ENCODE data around the gene PABPN1L. TPM values are rescaled to one million over a fixed set of nuclear protein-coding genes. Genes with fewer than 3 reads are reported as not detected.

PABPN1L gene
- total RNA-seq, 1 experiment from 2014 or later: 0.57 TPM

DNA sequence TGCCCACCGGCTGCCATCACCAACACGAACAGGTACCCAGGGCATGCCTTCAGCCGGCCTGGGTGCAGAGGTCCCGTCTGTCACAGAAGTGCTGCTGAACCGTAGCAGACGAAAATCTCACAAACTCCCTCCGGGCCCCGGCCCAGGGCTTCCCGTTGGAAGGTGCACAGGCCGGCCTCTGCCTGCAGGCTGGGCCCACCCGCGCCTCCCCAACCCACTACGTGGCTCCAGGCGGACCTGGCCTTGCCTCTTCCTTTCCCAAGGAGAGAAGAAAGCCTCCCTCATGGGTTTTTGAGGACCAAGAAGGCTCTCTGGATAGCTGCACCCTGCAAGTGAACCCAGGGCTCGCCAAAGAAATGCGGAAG is 45.5 kb upstream of the PABPN1L start:
- TF ChIP-seq CBX3 (IDR thresholded peaks at IDR 0.05; ENCODE audit: low read depth) (no peak), RAD21 (IDR thresholded peaks at IDR 0.05; ENCODE audit: low read depth) (no peak), FOSL1 (IDR thresholded peaks at IDR 0.05; ENCODE audit: low read depth) (no peak), JUND (IDR thresholded peaks at IDR 0.05) (no peak), EZH2 (IDR thresholded peaks at IDR 0.05) (no peak), EZH2phosphoT487 (IDR thresholded peaks at IDR 0.05; ENCODE audit: borderline replicate concordance) (no peak), SRF (IDR thresholded peaks at IDR 0.05; ENCODE audit: low read depth) (no peak), SIN3A (IDR thresholded peaks at IDR 0.05; ENCODE audit: low read depth) (no peak), YY1 (IDR thresholded peaks at IDR 0.05; ENCODE audit: extremely low read depth, insufficient replicate concordance, low read depth, low read length) (no peak)
- no peak overlapping the region for H3K9ac ChIP-seq (ENCODE audit: low read length)
- RAD21 ChIA-PET (ENCODE audit: low non-redundant PET in 1 of 2, low total read pairs in 2 of 2, uncharacterized antibody in 2 of 2, unreplicated experiment in 2 of 2): no interaction called here
- H2AFZ ChIP-seq (ENCODE audit: low read depth, low read length, poor library complexity, severe bottlenecking): no peak overlapping the region
- no peak overlapping the region for H3K4me3 ChIP-seq (replicated peaks in 1 of 2; ENCODE audit: low read depth in 1 of 2, low read length in 2 of 2)
- peaks cover 17 to 25% of the 10 kb centered on the region in 2 experiments for H3K4me1 ChIP-seq (ENCODE audit: control insufficient read depth in 1 of 2, insufficient read depth in 2 of 2, low read length in 2 of 2)
- DNase-seq (ENCODE audit: low read depth, low spot score) (no peak), ATAC-seq (no peak)
- POLR2A ChIA-PET: no interaction called here
- intact Hi-C loops (cut with micrococcal nuclease): no loop called here
- CTCF ChIA-PET: no interaction called here
- H3K27ac ChIP-seq (ENCODE audit: low read depth, low read length): no peak overlapping the region
- H3K4me2 ChIP-seq (ENCODE audit: low read length): no peak overlapping the region
- H4K20me1 ChIP-seq (ENCODE audit: insufficient read depth): no peaks in the 10 kb centered on the region
- H3K9me2 ChIP-seq (ENCODE audit: insufficient read depth): no peaks in the 10 kb centered on the region
- no peaks in the 10 kb centered on the region for H3K79me2 ChIP-seq (ENCODE audit: insufficient read depth, low read length)
- H3K9me3 ChIP-seq (ENCODE audit: control insufficient read depth in 1 of 2, insufficient read depth in 1 of 2, low read depth in 1 of 2, low read length in 2 of 2): peaks cover 0 to 10% of the 10 kb centered on the region in 2 experiments; a peak in 1 of 4 replicates
- BruUV-seq (replicated peaks): no TSS peak
- no peaks in the 10 kb centered on the region for H3K27me3 ChIP-seq (ENCODE audit: insufficient read depth, low read length)
- H3K36me3 ChIP-seq (ENCODE audit: control insufficient read depth in 1 of 2, insufficient read depth in 2 of 2, low read length in 2 of 2): no peaks in the 10 kb centered on the region

DNA sequence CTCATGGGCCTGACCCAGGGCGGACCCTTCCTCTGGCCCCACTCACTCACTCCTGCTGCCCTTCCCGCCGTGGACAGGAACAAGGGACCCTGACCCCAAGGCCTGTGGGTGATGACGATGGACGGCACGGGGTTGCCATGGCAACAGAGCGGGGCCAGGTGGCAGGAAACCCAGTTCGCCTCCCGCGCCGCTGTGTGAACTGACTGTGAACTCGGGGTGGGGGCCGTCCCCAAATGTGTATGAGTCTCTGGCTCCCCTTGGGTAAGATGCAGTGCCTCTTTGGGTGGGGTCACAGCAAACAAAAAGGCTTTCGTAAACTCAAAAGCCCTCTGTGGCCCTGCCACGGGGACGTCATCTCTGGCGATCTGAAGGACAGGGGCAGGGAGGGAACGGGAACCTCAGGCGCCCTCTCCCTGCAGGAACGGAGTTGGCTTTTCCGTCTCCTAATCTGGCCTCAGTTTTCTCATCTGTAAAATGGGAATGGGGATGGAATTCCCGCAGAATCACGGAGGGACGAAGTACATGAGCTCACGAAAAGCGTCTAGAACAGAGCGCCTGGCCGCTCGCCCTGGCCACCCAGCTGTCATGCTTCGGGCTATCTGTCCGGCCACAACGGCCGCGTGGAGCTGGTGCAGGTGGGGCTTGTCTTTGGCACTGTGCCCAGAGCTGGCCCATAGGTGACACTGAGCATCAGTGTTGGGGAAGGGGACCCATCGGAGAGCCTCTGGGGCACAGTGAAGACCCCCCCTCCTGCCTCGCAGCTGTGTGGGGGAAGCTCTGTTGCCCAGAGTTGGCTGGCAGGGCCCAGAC is 44.9 kb upstream of the PABPN1L start:
- Histone ChIP-seq H3K27me3 (ENCODE audit: insufficient read depth, low read length) (no peaks in the 10 kb centered on the region), H3K27ac (ENCODE audit: low read depth, low read length) (no peak overlapping the region), H3K9me3 (ENCODE audit: control insufficient read depth in 1 of 2, insufficient read depth in 1 of 2, low read depth in 1 of 2, low read length in 2 of 2) (peaks cover 0 to 10% of the 10 kb centered on the region in 2 experiments; a peak in 1 of 4 replicates), H3K4me1 (ENCODE audit: control insufficient read depth in 1 of 2, insufficient read depth in 2 of 2, low read length in 2 of 2) (peaks cover 17 to 26% of the 10 kb centered on the region in 2 experiments), H3K4me3 (replicated peaks in 1 of 2; ENCODE audit: low read depth in 1 of 2, low read length in 2 of 2) (no peak overlapping the region), H2AFZ (ENCODE audit: low read depth, low read length, poor library complexity, severe bottlenecking) (no peak overlapping the region), H4K20me1 (ENCODE audit: insufficient read depth) (no peaks in the 10 kb centered on the region), H3K79me2 (ENCODE audit: insufficient read depth, low read length) (no peaks in the 10 kb centered on the region), H3K9ac (ENCODE audit: low read length) (no peak overlapping the region), H3K36me3 (ENCODE audit: control insufficient read depth in 1 of 2, insufficient read depth in 2 of 2, low read length in 2 of 2) (no peaks in the 10 kb centered on the region), H3K4me2 (ENCODE audit: low read length) (no peak overlapping the region), H3K9me2 (ENCODE audit: insufficient read depth) (no peaks in the 10 kb centered on the region)
- no peak for DNase-seq (ENCODE audit: low read depth, low spot score)
- ChIA-PET RAD21 (ENCODE audit: low non-redundant PET in 1 of 2, low total read pairs in 2 of 2, uncharacterized antibody in 2 of 2, unreplicated experiment in 2 of 2) (no interaction called here), CTCF (no interaction called here), POLR2A (no interaction called here)
- no peak for TF ChIP-seq ELF1 (IDR thresholded peaks at IDR 0.05; ENCODE audit: borderline replicate concordance, low read depth)
- no peak for TF ChIP-seq REST (IDR thresholded peaks at IDR 0.05; ENCODE audit: low read depth)
- no peak for TF ChIP-seq CEBPB (IDR thresholded peaks at IDR 0.05; ENCODE audit: low read depth)
- TF ChIP-seq POLR2AphosphoS5 (IDR thresholded peaks at IDR 0.05; ENCODE audit: low read depth, low read length): no peak
- no peak for TF ChIP-seq EZH2phosphoT487 (IDR thresholded peaks at IDR 0.05; ENCODE audit: borderline replicate concordance)
- TF ChIP-seq, protein P1, sequence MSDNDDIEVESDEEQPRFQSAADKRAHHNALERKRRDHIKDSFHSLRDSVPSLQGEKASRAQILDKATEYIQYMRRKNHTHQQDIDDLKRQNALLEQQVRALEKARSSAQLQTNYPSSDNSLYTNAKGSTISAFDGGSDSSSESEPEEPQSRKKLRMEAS (IDR thresholded peaks at IDR 0.05): no peak
- TF ChIP-seq EZH2 (IDR thresholded peaks at IDR 0.05): no peak
- no peak for TF ChIP-seq CBX3 (IDR thresholded peaks at IDR 0.05; ENCODE audit: low read depth)
- no peak for TF ChIP-seq SRF (IDR thresholded peaks at IDR 0.05; ENCODE audit: low read depth)
- TF ChIP-seq ZFX (IDR thresholded peaks at IDR 0.05): no peak
- no peak for TF ChIP-seq TCF7L2 (IDR thresholded peaks at IDR 0.05; ENCODE audit: borderline replicate concordance, extremely low read depth, insufficient read depth, insufficient read length)
- no peak for TF ChIP-seq JUND (IDR thresholded peaks at IDR 0.05)
- TF ChIP-seq SP1 (IDR thresholded peaks at IDR 0.05; ENCODE audit: low read depth): no peak
- intact Hi-C loops (cut with micrococcal nuclease): no loop called here
- ATAC-seq: no peak
- BruUV-seq (replicated peaks): no TSS peak

Measured in HCT116 (cell line).